Renal cortical epithelial cell (primary cell): ENCODE results near the gene ERFL. TPM values are rescaled to one million over a fixed set of nuclear protein-coding genes. Genes with fewer than 3 reads are reported as not detected.

Experiments
- DNase-seq: peaks from one replicate; pipeline ENCODE4 v3.0.0-alpha.2; 2011; ENCODE audit warnings: low read depth
- total RNA-seq: library from RNA; depleted of rRNA; stranded (reverse); fragments of >200 nt; gene quantifications from 2 replicates; pipeline ENCODE4 v1.2.3, GENCODE V29; 2014

ERFL gene
- total RNA-seq, 1 donor from 2014 or later = not detected

DNA sequence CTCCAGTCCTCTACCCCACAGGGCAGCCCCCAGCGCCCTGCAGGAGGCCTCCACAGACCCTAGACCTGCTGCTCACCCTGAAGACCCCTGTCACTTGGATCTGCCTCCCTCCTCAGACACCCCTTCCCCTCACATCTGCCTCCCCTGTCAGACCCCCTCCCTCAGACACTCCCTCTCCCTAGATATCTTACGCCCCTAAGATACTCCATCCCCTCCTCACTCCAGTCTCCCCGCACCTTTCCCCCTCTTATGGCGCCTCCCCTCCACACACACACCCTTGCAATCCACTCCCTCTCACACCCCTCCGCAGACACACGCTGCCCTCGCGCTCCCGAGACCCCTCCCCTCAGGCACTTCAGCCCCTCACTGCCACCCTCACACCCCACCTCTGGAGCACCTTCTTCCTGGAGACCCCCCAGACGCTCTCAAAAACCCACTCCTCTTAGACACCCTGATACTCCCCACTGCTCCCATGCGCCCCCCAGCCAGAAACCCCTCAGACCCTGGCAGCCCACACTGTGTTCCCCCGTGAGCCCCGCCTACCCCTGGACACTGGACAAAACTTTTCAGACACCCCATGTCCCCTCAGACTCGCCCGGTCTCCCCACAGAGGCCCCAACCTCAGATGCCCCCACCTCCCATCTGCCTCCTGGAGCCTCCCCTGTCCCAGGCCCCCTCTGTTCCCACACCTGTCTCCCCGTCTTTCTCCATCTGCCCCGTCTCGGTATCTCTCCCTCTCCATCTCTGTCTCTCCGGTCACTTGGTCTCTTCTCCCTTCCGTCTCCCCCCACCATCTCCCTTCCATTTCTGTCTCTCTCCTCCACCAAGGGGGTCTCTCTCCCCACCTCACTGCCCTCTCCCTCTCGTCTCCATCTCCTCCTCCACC is 14.5 kb downstream of the ERFL start:
- DNase-seq = no peak

DNA sequence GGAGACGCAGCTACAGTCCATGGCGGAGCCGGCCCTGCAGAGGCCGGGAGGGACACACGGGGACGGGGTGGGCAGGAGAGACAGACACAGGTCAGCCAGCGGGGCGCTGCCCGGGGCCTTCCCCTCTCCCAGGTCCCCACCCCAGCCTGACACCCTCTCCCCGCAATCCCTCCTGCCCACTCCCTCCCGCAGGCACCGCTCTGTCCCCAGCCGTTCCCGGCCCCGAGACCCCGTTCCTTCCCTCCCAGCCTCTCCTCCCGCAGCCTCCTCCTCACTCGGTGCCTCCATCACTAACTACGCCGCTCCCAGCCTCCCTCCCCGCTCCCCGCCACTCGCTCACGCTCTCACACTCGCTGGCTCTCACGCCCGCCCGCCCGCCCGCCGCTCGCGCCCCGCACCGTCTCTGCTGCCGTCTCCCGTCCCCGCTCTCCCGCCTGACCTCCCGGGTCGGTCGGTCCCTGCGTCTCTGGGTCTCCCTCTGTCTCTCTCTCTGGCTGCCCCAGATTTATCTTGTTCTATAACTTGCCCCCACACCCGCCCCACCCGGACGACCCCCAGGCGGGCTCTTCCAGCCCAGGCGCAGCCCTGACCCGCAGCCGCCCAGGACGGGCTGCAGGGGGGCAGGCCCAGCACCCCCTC is 15.2 kb downstream of the ERFL start:
- no peak for DNase-seq

DNA sequence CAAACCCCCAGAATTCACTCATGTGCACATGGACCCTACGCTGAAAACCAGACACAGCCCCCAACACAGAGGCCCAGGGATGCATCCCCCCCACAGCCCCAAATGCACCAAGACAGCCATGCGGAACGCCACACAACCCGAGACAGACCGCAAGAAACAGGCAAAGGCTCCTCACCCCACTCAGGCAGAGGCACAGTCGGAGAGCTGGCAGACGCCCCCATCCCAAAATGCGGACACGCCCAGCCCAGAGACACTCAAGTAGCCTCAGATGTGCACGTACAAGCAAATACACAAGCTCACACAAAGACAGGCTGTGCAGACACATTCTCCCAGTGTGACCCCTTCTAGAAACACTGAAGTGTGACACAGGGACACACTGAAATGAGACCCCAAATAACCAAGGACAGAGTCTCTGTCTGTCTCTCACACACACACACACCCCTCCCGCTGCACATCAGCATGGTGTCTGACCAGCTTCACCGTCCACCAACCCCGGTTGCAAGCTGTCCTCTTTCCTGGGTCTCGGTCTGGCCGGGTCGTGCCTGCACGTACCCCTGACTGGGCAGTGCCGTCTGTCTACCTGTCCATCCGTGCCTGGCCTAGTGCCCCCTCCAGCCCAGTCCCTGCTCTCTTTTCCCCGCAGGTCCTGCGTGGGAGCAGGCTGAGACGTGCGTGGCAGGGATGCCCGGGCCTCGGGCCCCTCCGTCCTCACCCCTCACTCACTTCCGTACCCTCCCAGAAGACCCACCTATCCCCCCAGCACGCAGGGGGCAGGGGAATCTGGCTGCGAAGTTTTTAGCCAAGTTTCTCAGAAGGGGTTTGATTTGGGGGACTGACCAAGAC is 16.1 kb downstream of the ERFL start:
- no peak for DNase-seq

- DNase-seq = no peak
Measured at GRCh38 chr19:41910992-41911888, 17.0 kb downstream of the ERFL start.

- no peak for DNase-seq
Measured at GRCh38 chr19:41910240-41910991, 17.8 kb downstream of the ERFL start.

- no peak for DNase-seq
Measured at GRCh38 chr19:41909706-41910105, 18.5 kb downstream of the ERFL start.

DNA sequence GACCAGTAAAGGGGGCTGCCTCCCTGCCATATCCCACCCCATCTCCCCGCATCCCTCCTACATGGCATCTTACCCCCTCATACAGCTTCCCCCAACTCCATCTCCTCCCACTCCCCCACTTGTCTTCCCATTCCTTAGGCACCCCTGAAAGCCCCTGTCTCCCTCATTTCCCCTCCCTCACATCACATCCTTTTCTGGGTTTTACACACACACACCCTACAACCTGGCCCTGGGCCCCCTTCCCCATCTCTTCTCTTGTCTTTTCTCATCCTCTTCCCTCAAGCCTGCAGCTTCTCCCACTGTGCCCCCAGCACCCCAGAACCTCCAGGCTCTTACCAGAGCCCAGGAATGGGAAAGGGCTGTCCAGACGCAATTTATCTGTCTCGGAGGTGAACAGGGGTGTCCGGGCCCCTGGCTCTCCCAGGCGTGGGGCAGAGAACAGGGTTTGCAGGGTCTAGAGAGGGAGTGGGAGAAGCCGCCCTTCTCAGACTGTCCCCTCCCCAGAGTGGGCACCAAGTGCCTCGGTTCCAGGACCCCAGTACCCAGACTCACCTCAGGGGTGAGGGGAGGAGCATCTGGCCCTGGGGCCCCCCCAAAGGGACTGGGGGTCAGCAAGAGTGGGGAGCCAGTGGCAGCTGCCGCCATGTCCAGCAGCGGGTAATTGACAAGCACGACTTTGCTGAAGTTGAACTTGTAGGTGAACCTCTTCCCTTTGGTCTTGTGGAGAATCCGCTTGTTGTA is 19.4 kb downstream of the ERFL start:
- DNase-seq = no peak

DNA sequence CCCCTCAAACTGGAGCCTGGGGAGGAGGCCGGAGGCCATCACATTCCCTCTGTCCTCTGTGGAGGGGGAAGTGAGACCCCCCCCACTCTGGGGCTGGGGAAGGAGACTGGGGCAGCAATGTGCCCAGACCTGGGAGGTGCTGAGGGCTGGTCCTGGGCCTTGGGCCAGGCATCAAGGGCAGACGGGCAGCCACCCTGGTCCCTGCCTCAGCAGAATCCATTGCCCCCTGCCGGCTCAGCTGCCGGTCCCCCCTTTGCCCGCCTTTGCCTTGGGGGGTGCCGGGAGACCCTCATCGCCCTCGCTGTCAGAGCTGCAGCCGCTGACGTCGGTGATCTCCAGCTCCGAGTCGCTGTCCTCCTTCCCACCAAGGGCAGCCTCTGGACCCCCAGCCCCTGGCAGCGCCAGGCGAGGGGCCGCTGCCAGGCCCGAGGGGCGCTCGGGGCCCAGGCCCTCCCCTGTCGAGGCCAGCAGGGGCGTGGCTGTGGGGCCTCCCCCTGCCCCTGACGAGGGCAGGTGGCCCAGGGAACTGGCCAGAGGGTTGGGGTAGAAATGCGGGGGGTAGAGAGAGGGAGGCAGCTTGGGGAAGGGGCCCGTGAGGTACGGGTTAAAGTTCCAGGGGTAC is 20.1 kb downstream of the ERFL start:
- DNase-seq = no peak

DNA sequence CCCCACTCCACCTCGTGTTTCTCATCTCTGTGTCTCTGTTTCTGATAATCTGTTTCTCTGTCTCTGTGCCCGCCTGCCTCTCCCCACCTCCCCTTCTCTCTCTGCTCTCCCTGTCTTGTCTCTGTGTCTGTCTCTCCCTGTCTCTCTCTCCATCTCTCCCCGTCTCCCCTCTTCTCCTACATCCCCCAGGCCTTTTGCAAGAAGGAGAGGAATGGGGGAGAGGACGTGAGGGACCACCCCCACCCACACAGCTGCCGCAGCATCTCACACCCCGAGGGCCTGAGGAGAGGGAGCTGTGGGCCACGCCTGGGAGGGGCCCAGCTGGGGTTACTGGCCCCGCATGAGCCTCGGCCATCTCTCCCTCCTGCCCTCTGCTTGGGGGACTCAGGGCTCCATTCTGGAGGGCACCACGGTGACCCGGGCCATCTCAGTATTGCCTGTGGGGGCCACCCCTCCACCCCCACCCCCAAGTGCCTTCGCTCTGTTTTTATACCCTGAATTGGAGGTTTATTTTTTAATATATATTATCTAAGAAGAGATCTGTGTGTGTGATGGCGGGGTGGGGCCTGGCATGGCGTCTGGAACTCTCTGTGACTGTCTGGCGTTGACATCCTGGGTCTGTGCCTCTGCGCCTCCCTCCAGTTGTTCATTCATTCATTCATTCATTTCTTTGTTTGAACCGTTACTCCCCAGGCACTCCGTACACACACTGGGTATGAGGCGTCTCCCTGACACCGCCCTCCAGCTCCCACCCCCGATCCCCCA is 21.2 kb downstream of the ERFL start:
- no peak for DNase-seq

- no peak for DNase-seq
Measured at GRCh38 chr19:41906271-41906670, 22.0 kb downstream of the ERFL start.

DNA sequence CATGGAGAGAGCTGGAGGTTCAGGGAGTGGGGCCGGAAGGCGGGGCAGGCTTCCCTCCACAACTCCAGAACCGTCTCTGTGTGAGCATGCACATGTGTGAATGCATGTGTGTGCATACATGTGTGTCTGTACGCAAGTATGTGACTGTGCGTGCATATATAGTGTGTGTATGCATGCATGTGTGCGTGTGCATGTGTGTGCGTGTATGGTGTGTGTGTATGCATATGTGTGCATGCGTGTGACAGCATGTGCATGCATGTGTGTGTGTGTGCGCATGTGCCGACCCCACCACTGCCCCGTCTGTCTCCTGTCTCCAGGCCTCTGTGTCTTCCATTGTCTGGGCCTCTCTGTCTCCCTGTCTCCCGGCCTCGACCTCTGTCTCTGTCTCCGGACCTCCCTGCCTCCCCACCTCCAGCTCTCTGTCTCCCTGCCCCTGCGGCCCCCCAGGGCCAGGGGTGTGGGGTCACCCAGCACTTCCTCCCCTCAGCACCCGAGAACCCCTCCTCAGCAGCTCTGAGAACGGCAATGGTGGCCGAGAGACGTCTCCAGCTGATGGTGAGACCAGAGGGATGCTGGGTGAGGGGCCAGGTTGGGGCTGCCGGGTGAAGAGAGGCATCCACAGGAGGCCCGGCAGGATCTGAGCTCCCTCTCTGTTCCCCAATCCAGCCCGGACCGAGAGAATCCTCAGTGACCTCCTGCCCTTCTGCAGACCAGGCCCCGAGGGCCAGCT is 22.8 kb downstream of the ERFL start:
- no peak for DNase-seq

GRCh38 chr19:41904118-41904870 is 24.0 kb downstream of the ERFL start:
- DNase-seq = peak; percentile 16

DNA sequence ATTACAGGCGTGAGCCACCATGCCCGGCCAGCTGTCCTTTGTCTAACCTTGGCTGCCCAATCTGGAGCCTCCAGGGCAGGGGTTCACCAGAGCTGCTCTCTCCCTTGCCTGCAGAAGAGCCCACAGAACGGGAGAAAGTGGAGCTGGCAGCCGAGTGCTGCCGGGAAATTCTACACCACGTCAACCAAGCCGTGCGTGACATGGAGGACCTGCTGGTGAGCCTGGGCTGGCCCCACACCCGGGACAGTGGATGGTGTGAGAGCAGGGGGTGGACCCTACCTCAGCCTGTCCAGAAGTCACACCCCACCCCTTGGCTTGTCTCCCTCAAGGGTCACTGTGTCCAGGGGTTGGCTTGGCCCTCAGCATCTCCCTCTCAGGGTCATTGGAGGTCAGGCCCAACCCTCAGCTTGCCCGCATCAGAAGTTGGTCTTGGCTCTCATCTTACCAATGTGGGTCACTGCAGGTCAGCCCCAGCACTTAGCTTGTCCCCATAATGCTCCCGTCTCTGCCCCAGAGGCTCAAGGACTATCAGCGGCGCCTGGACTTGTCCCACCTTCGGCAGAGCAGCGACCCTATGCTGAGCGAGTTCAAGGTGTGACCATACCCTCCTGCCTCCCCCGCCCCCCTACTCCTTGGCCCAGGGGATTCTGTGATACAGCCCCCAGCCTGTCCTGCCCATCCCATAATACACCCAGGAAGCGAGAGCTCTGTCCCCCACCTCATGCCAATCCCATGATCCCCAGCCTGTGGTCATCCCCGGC is 24.9 kb downstream of the ERFL start:
- no peak for DNase-seq

GRCh38 chr19:41902594-41902993 is 25.7 kb downstream of the ERFL start:
- DNase-seq = no peak

DNA sequence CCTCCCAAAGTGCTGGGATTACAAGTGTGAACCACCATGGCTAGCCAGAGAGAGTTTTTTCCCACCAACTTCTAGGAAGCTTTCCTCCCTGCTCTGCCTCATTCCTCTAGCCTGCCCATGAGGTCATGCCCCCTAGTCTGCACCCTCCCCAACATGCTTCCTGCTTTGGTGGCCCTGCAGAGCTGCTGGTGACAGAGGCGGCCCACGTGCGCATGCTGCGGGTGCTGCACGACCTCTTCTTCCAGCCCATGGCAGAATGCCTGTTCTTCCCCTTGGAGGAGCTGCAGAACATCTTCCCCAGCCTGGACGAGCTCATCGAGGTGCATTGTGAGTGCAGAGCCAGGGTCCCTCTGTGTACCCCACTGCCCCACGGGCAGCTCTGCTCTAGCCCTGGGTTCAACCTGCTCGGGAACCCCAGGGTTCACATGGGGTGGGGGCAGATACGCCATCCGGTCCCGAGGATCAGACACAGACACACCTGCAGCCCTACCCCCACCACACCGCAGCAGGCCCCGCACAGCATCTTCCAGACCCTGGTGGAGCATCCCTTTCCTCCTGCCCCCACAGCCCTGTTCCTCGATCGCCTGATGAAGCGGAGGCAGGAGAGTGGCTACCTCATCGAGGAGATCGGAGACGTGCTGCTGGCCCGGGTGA is 26.4 kb downstream of the ERFL start:
- no peak for DNase-seq

- no peak for DNase-seq
Measured at GRCh38 chr19:41898235-41898634, 30.0 kb downstream of the ERFL start.
